HG02763 (cell line): Measurements from ENCODE around the gene ABRACL.
"Not testable (repeated sequence)": the region's sequence is repeated elsewhere in the genome, so short reads cannot be mapped to it uniquely, and the experiment has no call there.

Experiments
- ATAC-seq: cut with Tn5 transposase; IDR thresholded peaks from one replicate; pipeline ENCODE4 v1.9.1; 2021; ENCODE audit warnings: mild to moderate bottlenecking, moderate library complexity; ENCODE audit not compliant: unreplicated experiment

Gene ABRACL

GRCh38 chr6:139028658-139029469 is at the start of gene ABRACL:
ABRACL (plus strand) TSS chr6:139028745; CDS start chr6:139034161, 5,416 bp downstream.
- peak; percentile 68 for ATAC-seq

DNA sequence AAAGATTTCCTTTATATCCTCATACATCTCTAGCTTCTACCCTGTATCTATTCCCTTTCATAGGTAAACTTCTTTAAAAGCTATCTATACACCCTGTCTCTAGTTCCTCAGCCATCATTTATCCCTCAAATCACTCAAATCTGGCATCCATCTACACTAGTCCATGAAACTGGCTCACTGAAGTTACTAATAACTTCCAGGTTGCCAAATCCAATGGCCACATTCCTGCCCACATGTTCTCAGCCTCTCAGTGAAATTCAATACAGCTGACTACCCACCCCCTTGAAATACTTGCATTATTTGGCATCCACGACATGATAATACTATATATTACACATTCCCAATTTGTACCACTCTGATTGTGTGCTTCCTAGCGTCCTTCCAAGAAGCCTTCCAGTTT is 49.2 kb upstream of the ABRACL start:
- no peak for ATAC-seq

DNA sequence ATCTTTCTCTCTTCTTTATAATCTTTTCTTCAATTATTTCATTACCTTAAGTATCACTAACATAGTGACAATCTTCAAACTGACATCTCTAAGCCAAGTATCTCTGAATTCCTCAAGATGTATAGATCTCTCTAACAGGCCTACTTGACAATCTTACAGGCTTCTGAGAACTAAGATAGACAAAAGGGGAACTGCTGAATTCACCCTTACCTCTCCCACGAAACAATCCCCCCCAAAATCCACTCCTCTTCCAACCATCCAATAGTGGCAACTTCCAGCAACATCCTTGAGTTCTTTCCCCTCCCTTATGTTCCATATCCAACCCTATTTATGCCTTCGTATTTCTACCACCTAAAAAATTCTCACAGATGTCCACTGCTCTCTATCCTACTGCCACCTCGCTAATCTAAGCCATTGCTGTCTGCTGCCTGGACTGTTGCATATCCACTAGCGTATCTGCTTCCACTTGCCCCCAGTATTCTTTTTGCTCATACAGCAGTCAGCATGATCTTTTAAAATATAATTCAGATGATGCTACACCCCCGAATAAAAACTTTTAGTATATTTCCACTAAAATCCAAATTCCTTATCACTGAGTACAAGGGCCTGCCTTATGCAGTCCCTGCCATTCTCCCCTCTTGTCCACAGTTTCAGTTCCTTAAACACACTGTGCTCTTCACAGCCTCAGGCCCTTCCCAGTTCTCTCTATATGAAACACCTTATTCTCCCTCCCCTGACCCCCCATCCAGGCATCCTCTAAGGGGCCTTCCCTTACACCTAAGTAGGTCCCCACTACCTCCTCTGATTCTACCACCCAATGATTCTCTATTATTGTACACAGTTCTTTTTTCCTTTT is 48.5 kb upstream of the ABRACL start:
- no peak for ATAC-seq

GRCh38 chr6:138981416-138981815 is 47.1 kb upstream of the ABRACL start:
- ATAC-seq = no peak

DNA sequence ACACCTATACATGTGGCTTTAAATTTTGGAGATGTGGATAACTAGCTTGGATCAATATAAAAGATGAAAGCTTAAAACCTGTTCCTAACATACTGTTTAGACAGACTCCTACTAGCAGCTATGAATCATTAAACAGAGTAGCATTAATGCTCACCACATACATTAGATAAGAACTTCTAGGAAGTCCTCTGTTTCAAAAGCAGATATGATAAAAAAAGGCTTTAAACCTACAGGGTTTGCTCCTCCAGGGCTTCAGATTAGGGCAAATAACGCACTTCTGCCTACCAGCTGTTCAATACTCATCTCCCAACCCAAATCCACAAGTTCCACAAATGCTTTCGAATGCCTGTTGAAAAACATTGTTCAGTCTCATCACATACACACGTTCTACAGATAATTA is 42.0 kb upstream of the ABRACL start:
- no peak for ATAC-seq

DNA sequence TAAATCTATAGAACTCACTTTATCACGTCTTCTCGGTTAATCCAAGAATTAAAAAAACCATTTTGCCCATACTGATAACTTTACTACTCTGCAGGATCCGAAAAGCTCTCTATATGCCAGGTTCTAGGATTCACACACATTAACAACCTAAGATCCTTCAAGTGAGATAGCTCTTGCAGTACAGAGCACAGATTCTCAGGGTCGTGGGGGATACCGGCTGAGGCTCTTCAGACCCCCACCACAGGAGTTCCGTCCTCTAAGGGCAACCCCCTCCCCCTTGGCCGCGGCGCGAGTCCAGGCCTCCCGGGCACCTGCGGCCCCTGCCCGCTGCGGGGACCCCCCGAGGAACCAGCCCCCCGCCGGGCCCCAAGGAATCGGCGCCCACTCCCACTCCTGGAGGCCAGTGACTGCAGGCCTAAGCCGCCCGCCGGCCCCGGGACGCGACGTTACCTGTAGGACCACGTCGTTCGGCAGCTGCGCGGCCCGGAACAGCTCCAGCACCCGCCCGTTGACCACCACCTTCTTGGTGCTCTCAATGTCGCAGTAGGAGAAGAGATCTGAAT is 41.4 kb upstream of the ABRACL start:
- no peak for ATAC-seq

DNA sequence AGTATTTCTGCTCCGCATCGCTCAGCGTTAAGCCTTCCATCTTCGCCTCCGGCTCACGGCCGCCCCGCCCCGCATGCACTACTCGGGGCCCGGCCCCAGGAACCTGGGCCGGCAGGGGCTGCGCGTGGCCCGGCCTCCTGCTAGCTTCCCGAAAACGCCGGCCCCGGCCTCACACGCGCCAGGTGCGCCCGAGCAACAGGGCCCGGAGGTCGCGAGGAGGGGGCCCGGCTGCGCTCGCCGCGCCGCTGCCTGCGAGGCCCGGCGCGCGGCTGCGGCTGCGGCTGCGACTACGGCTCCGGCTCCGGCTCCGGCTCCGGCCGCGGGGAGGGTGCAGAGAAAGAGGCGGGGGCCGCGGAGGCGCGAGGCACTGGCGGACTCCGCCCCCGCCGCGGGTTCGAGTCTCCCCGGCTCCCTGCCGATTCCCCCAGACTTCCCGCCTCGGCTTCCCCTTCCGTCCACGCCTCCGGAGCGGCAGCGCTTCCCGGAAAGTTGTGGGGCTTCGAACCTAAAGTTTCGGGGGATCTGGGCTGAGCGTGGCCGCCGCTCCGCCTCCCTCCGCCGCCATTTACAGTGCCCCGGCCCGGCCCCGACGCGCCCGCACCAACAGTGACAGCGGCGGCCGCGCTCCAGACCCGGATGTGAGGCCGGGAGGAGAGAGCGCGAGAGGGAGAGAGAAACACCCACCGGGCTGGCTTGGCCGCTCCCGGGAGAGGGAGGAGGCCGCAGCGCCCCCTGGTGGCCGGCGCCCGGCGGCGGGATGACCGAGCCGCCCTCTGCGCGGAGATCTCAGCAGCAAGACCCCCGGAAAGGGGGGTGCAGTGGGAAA is 40.7 kb upstream of the ABRACL start, which contains the start of gene REPS1:
TSS of gene REPS1 (minus strand) at position 611 of the 826 bp plus-strand sequence. CDS start at position 40, 571 bp downstream.
- ATAC-seq = peak; percentile 92

DNA sequence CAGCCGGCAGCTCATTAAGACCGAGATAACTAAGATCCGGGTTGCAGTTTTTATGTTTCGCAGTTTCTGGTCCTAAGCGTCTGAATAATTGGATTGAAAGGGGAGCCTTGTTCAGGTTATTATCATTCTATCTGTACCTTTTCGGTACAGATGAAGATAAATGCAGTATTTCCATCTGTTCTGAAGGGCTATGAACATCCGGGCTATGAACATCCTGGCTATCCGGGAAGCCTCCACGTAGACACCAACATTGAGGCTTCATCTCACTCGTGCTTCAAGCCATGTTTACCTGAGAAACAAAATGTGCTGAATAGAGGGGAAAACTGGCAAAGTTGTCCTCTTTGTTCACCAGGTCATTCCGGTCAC is 40.1 kb upstream of the ABRACL start:
- ATAC-seq = peak; percentile 14

- no peak for ATAC-seq
Observed at GRCh38 chr6:138989098-138989983, 39.2 kb upstream of the ABRACL start.

- no peak for ATAC-seq
Observed at GRCh38 chr6:138991206-138991605, 37.3 kb upstream of the ABRACL start.

DNA sequence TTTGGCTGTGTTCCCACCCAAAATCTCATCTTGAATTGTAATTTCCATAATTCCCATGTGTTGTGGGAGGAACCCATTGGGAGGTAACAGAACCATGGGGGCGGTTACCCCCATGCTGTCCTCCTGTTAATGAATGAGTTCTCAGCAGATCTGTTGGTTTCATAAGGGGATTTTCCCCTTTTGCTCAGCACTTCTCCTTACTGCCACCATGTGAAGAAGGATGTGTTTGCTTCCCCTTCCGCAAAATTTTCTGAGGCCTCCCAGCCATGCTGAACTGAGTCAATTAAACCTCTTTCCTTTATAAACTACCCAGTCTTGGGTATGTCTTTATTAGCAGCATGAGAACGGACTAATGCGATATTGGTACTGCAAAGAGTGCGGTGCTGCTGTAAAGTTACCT is 35.6 kb upstream of the ABRACL start:
- ATAC-seq = not testable (repeated sequence)

GRCh38 chr6:138993410-138993809 is 35.1 kb upstream of the ABRACL start:
- not testable (repeated sequence) for ATAC-seq

DNA sequence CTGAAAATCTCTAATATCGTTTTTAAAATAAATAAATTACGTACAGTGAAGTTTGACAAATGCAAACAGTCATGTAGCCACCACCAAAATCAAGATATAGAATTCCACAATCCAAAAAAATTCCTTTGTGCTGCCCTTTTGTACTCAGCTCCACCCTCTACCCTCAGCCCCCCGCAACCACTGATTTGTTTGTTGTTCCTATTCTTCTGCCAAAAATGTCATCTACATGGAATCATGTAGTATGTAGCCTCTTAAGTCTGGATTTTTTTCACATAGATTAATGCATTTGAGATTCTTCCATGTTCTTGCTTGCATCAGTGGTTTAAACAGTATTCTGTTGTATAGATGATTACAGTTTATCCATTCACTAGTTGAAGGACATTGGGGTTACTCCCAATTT is 32.0 kb upstream of the ABRACL start:
- no peak for ATAC-seq

- no peak for ATAC-seq
Observed at GRCh38 chr6:138997136-138997535, 31.4 kb upstream of the ABRACL start.

- no peak for ATAC-seq
Observed at GRCh38 chr6:138999949-139000725, 28.4 kb upstream of the ABRACL start.

- no peak for ATAC-seq
Observed at GRCh38 chr6:139003751-139004150, 24.8 kb upstream of the ABRACL start.

GRCh38 chr6:139006477-139006876 is 22.1 kb upstream of the ABRACL start:
- ATAC-seq = no peak

GRCh38 chr6:139007428-139007827 is 21.1 kb upstream of the ABRACL start:
- ATAC-seq = no peak

DNA sequence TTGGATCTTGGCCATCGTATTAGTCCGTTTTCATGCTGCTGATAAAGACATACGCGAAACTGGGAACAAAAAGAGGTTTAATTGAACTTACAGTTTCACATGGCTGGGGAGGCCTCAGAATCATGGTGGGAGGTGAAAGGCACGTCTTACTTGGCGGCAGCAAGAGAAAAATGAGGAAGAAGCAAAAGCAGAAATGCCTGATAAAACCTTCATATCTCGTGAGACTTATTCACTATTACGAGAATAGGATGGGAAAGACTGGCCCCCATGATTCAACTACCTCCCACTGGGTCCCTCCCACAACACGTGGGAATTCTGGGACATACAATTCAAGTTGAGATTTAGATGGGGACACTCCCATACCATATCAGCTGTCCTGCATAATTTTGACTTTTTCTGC is 20.4 kb upstream of the ABRACL start:
- ATAC-seq = no peak
